DOHH2 (cell line): ENCODE data around the gene FOLR3.
"Not testable (repeated sequence)": the region's sequence is repeated elsewhere in the genome, so short reads cannot be mapped to it uniquely, and the experiment has no call there.

Experiments used
- H3F3A ChIP-seq: fragments of 200-600 bp; sonication (generic), shearing (Covaris generic); 2 replicates; pipeline ENCODE4 v1.6.0; 2016; ENCODE audit warnings: antibody characterized with exemption, mild to moderate bottlenecking; ENCODE audit not compliant: control insufficient read depth, insufficient read depth
- H3K27ac ChIP-seq: fragments of 200-600 bp; sonication (generic); 2 replicates; pipeline ENCODE4 v1.5.1; 2014; ENCODE audit warnings: low read depth, mild to moderate bottlenecking, low read length, moderate library complexity
- H3K27me3 ChIP-seq: fragments of 200-600 bp; sonication (generic); 2 replicates; pipeline ENCODE4 v1.6.1; 2014; ENCODE audit warnings: mild to moderate bottlenecking, low read length, mixed read lengths; ENCODE audit not compliant: control insufficient read depth
- H3K36me3 ChIP-seq: fragments of 200-600 bp; sonication (generic); 2 replicates; pipeline ENCODE4 v1.6.1; 2014; ENCODE audit warnings: mild to moderate bottlenecking, low read length, moderate library complexity, mixed read lengths; ENCODE audit not compliant: control insufficient read depth
- H3K4me1 ChIP-seq: fragments of 200-600 bp; sonication (generic); 2 replicates; pipeline ENCODE4 v1.6.1; 2014; ENCODE audit warnings: mild to moderate bottlenecking, low read length, mixed read lengths; ENCODE audit not compliant: control insufficient read depth
- H3K4me2 ChIP-seq: fragments of 200-600 bp; sonication (generic); 2 replicates; pipeline ENCODE4 v1.6.0; 2014; ENCODE audit warnings: mild to moderate bottlenecking, low read length, moderate library complexity
- H3K4me3 ChIP-seq: fragments of 200-600 bp; sonication (generic); 2 replicates; pipeline ENCODE4 v1.5.1; 2014; ENCODE audit warnings: mild to moderate bottlenecking, low read length, mixed read lengths
- H3K79me2 ChIP-seq: fragments of 200-600 bp; sonication (generic); 2 replicates; pipeline ENCODE4 v1.6.1; 2014; ENCODE audit warnings: mild to moderate bottlenecking, low read length, mixed read lengths; ENCODE audit not compliant: control insufficient read depth
- H3K9me2 ChIP-seq: fragments of 200-600 bp; sonication (generic); replicated peaks from 2 replicates; pipeline ENCODE4 v1.6.1; 2014; ENCODE audit warnings: mild to moderate bottlenecking, low read length, mixed read lengths; ENCODE audit not compliant: control insufficient read depth
- H3K9me3 ChIP-seq: fragments of 200-600 bp; sonication (generic); 2 replicates; pipeline ENCODE4 v1.6.1; 2014; ENCODE audit warnings: antibody characterized with exemption, low read length, mixed read lengths; ENCODE audit not compliant: control insufficient read depth, insufficient read depth
- H4K20me1 ChIP-seq: fragments of 200-600 bp; sonication (generic); 2 replicates; pipeline ENCODE4 v1.6.0; 2014; ENCODE audit warnings: low read depth, mild to moderate bottlenecking, antibody characterized with exemption, low read length, moderate library complexity; ENCODE audit not compliant: control insufficient read depth, insufficient read depth
- EZH2phosphoT487 ChIP-seq: fragments of 200-600 bp; sonication (generic); IDR thresholded peaks from 2 replicates; pipeline ENCODE4 v1.6.1; 2017; ENCODE audit warnings: borderline replicate concordance, mild to moderate bottlenecking, antibody characterized with exemption, low read length, moderate library complexity, mixed read lengths
- TF ChIP-seq, protein P1 (sequence below): fragments of 200-600 bp; sonication (generic); IDR thresholded peaks from one replicate; pipeline ENCODE4 v1.5.1; 2014; ENCODE audit warnings: antibody characterized with exemption, mild to moderate bottlenecking, low read depth, low read length; ENCODE audit not compliant: poor library complexity, severe bottlenecking

The FOLR3 gene

DNA sequence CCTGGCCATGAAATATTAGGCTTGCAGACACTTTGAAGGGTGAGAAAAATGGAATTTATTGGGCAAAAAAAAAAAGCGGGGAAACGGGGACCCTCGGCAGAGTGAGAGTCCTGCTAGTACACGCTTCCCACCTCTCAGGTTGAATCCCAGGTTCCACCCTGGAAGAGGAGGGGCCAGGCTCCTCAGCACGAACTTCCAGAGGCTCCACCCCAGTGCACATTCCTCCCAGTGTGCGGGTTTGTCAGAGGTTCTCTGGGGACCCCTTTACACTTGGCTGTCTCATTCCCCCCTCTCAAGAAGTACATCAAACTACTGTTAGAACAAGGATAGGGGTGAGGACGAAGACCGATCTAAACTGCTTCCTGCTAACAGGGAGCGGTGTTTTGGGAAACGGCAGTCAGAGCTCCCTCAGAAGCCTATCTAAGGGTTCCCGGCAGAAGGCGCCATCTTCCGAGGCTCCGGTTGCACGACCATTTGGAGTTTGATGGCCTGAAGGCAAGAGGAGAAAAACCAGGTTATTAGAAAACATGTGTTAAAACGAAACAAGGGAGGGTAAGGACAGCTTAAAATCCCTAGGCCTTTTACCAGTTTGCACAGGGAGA, 27.5 kb downstream of the FOLR3 start:
- Histone ChIP-seq H3K4me3 (no peak overlapping the region), H3K36me3 (no peaks in the 10 kb centered on the region), H3K4me1 (no peaks in the 10 kb centered on the region), H3K4me2 (no peak overlapping the region), H3K27me3 (peaks cover 10% of the 10 kb centered on the region; the same call in 1 of the 2 replicates), H3K79me2 (no peaks in the 10 kb centered on the region), H3K9me2 (no peaks in the 10 kb centered on the region), H3F3A (no peaks in the 10 kb centered on the region), H3K9me3 (no peaks in the 10 kb centered on the region), H4K20me1 (no peaks in the 10 kb centered on the region), H3K27ac (no peak overlapping the region)
- TF ChIP-seq, protein P1, sequence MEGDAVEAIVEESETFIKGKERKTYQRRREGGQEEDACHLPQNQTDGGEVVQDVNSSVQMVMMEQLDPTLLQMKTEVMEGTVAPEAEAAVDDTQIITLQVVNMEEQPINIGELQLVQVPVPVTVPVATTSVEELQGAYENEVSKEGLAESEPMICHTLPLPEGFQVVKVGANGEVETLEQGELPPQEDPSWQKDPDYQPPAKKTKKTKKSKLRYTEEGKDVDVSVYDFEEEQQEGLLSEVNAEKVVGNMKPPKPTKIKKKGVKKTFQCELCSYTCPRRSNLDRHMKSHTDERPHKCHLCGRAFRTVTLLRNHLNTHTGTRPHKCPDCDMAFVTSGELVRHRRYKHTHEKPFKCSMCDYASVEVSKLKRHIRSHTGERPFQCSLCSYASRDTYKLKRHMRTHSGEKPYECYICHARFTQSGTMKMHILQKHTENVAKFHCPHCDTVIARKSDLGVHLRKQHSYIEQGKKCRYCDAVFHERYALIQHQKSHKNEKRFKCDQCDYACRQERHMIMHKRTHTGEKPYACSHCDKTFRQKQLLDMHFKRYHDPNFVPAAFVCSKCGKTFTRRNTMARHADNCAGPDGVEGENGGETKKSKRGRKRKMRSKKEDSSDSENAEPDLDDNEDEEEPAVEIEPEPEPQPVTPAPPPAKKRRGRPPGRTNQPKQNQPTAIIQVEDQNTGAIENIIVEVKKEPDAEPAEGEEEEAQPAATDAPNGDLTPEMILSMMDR: no peak
- no peak for TF ChIP-seq EZH2phosphoT487

DNA sequence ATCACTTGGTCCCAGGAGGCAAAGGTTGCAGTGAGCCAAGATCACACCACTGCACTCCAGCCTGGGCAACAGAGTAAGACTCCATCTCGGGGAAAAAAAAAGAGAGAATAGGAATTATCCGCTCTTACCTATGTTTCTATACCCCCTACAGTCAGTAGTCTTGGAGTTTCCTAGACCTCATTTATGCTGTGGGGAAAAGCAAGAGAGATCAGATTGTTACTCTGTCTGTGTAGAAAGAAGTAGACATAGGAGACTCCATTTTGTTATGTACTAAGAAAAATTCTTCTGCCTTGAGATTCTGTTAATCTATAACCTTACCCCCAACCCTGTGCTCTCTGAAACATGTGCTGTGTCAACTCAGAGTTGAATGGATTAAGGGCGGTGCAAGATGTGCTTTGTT, 28.7 kb downstream of the FOLR3 start:
- H4K20me1 ChIP-seq, H3K4me1 ChIP-seq, H3K27me3 ChIP-seq, H3F3A ChIP-seq, H3K27ac ChIP-seq, H3K4me2 ChIP-seq, H3K36me3 ChIP-seq, H3K9me3 ChIP-seq, H3K9me2 ChIP-seq, H3K79me2 ChIP-seq, H3K4me3 ChIP-seq: not testable (repeated sequence)

DNA sequence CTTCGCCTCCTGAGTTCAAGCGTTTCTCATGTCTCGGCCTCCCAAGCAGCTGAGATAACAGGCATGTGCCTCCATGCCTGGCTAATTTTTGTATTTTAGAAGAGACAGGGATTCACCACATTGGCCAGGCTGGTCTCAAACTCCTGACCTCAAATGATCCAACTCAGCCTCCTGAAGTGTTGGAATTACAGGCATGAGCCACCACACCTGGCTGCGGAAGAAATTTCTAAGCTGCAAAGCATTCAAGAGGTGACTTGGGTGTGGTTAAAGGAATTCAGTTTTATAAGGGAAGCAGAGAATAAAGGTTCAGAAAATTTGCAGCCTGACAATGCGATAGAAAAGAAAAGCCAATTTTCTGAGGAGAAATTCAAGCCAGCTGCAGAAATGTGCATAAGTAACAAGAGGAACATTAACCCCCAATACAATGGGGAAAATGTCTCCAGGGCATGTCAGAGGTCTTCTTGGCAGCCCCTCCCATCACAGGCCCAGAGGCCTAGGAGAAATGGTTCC, 33.6 kb downstream of the FOLR3 start:
- H3K27ac ChIP-seq, H4K20me1 ChIP-seq, H3F3A ChIP-seq, H3K9me3 ChIP-seq, H3K4me3 ChIP-seq, H3K27me3 ChIP-seq, H3K79me2 ChIP-seq, H3K36me3 ChIP-seq, H3K9me2 ChIP-seq, H3K4me2 ChIP-seq, H3K4me1 ChIP-seq: not testable (repeated sequence)

DNA sequence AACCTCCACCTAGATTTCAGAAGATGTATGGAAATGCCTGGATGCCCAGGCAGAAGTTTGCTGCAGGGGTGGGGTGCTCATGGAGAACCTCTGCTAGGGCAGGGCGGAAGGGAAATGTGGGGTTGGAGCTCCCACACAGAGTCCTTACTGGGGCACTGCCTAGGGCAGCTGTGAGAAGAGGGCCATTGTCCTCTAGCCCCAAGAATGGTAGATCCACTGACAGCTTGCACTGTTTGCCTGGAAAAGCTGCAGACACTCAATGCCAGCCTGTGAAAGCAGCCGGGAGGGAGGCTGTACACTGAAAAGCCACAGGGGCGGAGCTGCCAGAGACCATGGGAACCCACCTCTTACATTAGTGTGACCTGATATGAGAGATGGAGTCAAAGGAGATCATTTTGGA, 34.2 kb downstream of the FOLR3 start:
- H3K27me3 ChIP-seq, H3K9me2 ChIP-seq, H3K36me3 ChIP-seq, H3K79me2 ChIP-seq, H3K4me2 ChIP-seq, H3K4me3 ChIP-seq, H3K4me1 ChIP-seq, H3F3A ChIP-seq, H3K27ac ChIP-seq, H3K9me3 ChIP-seq, H4K20me1 ChIP-seq: not testable (repeated sequence)

DNA sequence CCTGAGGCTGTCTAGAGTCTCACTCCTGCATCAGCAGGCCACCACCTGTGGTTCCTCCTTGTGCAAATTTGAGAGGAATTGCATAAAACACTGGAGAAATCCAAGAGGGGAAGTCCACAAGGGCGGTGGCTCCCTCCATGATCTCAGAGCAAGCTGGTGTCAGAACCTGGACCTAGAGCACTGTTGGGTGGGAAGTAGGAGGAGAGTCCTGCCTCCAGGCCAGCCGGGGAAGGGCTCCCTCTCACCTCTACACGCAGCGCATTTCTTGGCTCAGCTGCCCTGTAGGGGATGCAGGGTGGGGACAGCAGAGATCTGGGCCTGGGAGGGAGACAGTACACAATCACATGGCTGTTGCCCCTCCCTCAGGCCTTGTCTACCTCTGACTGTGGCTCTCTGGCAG, 36.5 kb downstream of the FOLR3 start:
- not testable (repeated sequence) for H3K4me2 ChIP-seq, H3K4me3 ChIP-seq, H3K79me2 ChIP-seq, H3K9me3 ChIP-seq, H3F3A ChIP-seq, H3K9me2 ChIP-seq, H3K36me3 ChIP-seq, H3K27ac ChIP-seq, H4K20me1 ChIP-seq, H3K4me1 ChIP-seq, H3K27me3 ChIP-seq
